Measurements from ENCODE around the gene HCN1.
"Not testable (repeated sequence)": the region's sequence is repeated elsewhere in the genome, so short reads cannot be mapped to it uniquely, and the experiment has no call there.

The HCN1 gene

DNA sequence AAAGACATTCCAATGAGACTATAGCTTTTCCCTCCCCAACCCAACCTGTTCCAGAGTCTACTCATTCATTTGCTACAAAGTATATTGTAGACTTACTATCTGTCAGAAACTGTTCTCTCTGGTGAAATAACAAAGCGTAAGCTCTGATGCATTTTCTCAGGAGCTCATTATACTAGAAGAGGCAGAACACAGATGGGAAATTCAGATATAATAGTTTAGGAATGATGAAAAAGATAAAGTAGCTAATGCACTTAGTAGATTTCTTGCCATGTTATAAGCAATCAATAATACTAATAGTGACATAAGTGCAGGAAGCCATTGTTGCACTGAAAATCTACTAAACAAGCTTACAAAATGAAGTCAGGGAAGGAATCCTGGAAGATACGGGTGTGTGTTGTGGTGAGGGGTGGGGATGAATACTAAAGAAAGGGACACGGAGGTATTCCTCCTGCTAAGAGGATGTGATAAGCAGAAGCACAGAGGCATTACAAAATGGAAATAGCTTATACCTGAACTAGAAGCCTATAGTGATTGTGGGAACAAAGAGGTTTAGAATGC, 78.2 kb downstream of the HCN1 start:
- DNase-seq (ENCODE audit: low spot score) = no peak

DNA sequence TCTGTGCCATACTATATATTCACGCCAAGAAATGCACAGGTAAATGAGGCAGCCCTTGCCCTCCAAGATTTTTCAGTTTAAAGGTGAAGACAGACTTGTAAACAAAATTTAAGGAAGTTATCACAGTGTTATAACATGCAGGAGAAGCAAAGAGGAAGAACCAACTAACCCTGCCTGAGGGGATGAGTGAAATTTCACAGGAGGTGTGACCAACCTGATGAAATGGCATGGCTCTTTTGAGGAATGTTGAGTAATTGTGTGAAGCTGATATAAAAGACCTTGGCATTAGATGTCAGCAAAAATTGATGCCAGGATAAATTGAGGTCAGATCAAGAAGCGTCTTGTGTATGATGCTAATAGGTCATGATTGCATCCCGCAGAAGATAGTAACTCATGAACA, 86.5 kb downstream of the HCN1 start:
- no peak for DNase-seq (ENCODE audit: low spot score)

DNA sequence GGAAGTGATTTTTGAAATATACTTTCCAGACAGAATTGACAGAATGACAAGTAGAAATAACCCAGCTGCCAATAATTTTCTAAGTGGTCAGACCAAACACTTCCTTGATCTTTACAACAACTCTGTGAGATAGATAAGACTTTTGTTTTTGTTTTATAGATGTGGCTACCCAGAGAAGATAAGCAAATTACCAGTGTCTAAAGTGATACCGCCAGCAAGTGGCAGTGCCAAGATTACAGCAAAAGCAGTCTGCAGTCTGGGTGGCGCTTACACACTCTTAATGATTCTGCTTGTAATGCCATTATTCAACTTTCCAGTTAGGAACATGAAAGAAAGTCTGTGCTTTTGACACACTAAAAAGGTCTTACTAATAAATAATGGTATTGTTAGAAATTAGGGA, 92.1 kb downstream of the HCN1 start:
- no peak for DNase-seq (ENCODE audit: low spot score)

DNA sequence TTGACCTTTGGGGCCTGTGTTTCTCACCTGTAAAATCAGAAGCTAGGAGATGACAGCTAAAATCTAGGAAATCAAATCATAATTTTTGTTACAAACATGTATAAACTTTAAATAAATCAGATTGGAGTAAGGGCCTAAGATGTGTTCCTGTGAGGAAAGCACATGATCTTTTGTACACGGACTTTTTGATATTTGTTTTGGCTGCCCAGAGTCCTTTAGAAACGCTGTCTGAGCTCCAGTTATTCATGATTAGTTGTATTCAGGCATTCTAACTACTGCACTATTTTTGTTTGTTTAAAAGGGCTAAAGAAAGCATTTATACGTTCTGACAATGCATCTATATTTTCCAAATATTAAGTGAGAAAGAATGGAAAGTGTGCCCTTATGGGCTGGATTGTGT, 94.8 kb downstream of the HCN1 start:
- no peak for DNase-seq (ENCODE audit: low spot score)

DNA sequence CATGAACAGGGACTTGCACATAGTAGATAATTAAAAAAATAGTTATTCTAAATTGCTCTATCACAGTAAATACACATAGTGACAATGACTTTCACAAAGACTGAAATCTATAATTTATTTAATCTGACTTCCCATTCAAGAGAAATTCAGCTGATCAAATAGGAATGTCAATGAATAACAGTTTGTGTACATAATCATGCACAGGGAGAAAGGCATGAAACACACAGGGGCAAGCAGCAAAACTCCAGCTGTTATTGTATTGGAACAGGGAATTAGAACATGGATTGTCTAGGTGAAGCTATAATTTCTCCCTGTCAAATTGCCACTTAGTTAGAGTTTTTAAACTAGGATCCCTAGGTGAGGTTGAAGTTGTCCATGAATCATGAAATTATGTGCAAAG, 99.9 kb downstream of the HCN1 start:
- DNase-seq (ENCODE audit: low spot score) = no peak

DNA sequence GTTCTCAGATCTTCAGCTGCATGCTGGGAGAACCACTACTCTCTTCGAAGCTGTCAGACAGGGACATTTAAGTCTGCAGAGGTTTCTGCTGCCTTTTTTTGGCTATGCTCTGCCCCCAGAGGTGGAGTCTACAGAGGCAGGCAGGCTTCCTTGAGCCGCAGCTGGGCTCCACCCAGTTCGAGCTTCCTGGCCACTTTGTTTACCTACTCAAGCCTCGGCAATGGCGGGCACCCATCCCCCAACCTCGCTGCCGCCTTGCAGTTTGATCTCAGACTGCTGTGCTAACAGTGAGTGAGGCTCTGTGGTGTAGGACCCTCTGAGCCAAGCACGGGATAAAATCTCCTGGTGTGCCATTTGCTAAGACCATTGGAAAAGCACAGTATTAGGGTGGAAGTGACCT, 110.2 kb downstream of the HCN1 start:
- not testable (repeated sequence) for DNase-seq (ENCODE audit: low spot score)

DNA sequence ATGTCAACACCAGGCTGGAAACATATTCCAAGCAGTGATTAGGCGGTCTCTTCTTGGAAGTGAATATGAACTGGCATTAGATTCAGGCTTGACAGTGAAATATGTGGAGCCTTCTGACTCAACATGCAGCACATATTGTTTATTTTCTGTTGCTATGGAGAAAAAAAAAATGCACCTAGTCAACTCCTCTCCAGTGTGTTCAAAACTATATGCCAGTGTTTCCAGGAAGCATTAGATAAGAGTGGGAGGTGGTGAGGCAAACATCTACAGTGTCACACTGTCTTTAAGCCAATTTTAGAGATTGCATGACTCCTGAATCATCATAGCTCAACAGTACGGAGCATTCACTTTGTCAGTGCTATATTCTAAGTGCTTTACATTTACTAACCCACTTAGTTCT, 117.9 kb downstream of the HCN1 start:
- DNase-seq (ENCODE audit: low spot score) = no peak

DNA sequence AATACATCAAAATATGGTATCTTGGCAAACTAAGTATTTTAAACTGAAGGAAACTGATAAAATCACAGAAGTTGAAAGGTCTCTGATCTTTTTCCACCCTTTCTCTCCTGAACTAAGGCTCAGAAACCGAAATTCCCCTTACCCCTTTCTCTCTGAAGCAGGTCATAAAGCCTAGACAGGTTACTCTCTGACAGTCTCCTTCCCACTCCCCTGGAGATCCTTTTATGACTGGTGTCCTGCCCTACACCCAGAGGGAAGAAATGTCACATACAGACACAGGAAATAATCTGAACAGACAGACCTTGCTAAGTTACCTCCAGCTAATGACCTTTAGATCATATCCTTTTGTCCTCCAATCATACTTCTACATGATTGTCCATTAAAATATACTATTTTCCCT, 127.4 kb downstream of the HCN1 start:
- DNase-seq (ENCODE audit: low spot score) = no peak

DNA sequence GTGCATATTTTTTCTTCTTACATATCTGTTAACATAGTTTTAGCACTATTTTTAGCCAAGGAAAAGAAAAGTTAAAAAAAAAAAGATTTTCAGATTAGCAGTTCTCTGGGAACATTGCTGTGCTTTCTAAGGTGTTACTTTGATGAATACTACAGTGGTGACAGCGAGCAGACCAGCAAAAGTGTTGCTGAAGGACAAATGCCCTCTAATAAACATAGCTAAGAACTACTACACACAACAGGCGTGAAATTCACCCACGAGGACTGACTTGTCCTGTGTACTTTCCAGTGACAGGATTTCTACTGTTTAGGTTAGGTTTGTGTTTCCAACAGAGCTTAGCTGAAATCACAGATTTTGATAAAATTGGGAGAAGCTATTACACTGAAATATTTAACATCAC, 153.8 kb downstream of the HCN1 start:
- no peak for DNase-seq (ENCODE audit: low spot score)

DNA sequence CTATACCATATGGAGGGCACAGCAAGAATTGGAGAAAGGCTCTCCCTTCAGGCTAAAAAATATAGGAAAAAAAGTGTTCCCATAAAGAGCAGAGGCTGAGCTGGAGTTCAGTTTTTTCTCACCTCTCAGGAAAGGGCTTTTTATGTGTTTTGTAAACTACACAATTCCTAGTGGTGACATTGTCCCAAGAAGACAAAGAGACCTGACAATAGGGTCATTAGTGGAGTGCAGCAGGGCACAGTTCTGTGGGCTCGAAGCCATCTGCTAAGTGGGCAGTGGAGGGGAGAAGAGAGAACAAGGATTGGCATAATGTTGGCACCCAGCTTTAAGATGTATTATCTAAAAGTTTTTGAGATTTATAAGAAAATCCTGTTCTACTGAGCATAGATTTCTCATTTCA, 162.5 kb downstream of the HCN1 start:
- no peak for DNase-seq (ENCODE audit: low spot score)

DNA sequence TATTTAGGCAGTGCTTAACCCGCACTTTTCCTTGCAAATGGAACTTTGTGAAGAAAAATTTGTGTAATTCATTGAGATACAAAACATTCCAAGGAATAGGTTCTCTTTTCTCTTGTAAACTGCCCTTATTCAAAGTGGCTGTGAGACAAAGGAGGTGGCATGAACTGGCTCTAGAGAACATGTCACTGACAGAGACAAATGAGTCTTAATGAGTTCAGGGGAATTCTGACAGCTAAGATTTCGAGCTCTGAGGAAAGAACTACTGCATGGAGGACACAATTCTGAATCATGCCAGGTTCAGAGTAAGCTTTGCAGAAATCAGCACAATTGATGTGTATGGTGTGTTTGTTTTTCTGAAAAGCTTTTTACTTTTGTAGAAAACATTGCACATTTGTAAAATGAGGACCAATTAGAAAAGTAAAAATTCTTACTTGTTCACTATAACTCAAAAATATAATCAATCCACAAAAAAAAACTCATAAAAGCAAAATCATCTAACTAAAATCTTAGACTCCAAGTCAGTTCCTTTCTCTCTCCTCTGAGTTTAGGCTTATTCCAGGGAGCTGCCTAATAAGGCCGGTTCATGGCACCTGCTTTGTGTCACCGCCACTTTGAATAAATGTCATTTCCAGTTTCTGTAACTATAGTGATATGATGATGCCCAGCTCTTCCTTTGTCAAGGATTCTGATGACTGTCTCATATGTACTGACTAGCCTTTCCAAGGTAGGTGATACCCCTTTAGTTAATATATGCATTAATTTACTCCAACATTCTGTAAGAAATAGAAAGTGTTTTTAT, 163.2 kb downstream of the HCN1 start:
- no peak for DNase-seq (ENCODE audit: low spot score)

DNA sequence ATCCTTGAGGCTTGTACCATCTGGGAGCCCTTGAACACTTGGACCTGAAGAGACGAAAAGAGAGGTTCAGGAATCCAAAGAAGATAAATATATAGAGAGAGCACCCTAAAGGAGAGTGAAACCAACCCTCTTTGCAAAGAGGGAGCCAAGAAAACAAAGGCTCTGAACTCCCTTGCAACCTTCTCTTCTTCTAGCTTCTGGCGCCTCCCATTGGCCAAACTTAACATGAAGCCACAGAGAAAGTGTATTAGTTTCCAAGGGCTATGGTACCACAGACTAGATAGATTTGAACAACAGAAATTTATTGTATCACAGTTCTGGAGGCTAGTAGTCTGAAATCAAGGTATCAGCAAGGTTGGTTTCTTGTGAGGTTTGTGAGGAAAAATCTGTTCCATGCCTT, 175.1 kb downstream of the HCN1 start:
- DNase-seq (ENCODE audit: low spot score) = peak; percentile 40

DNA sequence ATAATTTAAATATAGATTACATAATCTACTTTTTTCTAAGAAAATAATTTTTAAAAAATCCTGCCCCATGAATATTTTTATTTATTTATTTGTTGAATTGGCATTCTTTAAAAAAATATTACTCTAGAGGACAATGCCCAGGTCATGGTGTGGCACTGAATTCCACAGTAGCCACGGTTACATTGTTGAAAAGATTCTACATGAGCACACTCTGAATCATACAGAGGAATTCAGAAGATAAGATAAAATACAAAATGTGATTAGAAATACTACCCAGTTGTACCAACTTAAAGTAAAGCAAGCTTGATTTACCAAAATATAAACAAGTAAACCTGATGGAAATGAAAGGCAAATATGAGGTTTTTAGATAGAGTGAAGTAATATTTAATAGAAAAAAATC, 183.7 kb downstream of the HCN1 start:
- DNase-seq (ENCODE audit: low spot score) = no peak

DNA sequence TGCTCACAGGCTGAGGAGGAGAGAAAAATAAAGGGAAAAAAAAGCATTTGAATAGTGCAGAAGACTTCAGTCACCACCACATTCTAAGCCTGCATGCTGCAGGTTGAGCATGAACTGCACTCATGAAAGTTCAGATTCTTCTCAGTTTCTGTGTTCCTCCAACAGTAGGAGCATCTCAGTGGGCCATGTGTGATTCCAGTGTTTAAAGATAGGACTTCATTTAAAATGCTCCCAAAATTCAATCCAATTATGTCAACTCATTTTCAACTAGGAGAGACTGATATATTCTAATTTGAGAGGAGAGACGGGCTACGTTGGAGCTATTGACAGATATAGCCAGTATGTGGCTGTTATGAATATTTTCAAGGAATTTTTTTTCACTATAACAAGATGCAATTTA, 186.8 kb downstream of the HCN1 start:
- DNase-seq (ENCODE audit: low spot score) = no peak

DNA sequence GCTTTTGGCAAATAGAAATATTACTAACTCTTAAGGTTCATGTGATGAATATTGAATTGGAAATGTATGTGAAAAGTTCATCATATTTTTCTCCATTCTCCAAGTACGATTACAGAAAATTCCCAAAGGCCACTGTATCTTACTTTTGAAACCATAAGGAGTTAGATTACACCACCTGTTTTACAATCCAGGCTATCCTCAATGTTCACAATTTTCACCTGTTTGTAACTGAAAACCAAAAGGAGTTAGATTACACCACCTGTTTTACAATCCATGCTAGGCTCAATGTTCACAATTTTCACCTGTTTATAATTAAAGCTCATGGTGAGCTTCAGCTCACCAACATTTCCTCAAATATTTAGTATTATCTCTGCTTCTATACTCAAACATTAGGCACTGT, 188.0 kb downstream of the HCN1 start:
- no peak for DNase-seq (ENCODE audit: low spot score)

DNA sequence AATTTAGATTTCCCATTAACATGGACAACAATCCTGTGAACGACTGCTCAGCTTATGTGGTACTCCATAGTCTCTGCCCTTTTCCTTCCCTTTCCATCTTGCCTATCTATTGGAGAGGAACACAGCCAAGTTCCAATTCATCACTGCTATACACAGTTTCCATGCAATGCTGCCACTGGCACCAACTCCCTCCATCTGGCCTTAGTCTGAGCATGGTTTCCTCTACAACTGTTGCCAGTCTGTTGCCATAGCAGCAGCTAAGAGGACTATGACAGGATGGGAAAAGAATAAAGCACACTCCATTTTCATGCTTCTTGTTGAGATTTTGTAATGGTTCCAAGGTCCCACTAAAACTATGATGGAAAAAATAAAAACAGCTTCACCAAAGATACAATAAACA, 189.0 kb downstream of the HCN1 start:
- DNase-seq (ENCODE audit: low spot score) = peak; percentile 56

DNA sequence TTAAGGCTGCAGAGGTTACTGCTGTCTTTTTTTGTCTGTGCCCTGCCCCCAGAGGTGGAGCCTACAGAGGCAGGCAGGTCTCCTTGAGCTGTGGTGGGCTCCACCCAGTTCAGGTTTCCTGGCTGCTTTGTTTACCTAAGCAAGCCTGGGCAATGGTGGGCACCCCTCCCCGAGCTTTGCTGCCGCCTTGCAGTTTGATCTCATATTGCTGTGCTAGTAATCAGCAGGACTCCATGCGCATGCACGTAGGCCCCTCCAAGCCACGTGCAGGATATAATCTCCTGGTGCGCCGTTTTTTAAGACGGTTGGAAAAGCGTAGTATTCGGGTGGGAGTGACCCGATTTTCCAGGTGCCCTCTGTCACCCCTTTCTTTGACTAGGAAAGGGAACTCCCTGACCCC, 197.2 kb downstream of the HCN1 start:
- DNase-seq (ENCODE audit: low spot score) = not testable (repeated sequence)

DNA sequence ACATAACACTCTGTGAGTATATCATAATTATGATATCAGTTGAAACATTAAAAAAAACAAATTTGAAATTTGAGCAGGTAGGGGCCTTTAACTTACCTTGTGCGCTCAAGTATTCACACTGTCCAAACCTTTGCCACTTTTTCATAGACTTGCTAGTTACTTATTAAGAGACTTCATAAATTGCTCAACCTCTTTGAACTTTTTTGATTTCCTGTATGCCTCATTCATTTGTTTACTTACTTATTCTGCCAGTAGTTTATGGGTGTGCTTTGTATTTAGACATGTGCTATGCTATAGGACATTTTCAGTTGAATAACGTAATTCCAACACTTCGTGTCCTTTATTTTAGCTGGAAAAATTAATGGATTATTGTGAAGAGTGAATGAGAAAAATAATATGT, 204.8 kb downstream of the HCN1 start:
- no peak for DNase-seq (ENCODE audit: low spot score)

DNA sequence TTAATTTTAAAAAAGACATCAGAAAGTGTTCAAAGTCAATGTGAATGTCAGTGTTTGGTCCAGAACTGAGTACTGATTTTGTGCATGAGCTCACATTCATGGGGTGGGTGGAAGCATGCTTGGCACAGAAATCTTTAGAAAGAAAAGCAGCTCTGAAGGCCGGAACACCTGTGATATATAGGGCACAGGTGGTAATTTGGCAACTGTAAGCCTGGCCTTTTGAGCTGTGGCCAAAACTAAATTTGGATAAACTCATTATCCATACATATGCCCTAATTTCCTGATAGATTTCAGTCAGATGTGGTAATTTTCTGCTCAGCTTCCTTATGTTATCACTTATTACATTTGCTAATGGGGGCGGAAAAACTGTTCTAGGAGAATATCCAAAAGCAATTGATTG, 211.4 kb downstream of the HCN1 start:
- no peak for DNase-seq (ENCODE audit: low spot score)

DNA sequence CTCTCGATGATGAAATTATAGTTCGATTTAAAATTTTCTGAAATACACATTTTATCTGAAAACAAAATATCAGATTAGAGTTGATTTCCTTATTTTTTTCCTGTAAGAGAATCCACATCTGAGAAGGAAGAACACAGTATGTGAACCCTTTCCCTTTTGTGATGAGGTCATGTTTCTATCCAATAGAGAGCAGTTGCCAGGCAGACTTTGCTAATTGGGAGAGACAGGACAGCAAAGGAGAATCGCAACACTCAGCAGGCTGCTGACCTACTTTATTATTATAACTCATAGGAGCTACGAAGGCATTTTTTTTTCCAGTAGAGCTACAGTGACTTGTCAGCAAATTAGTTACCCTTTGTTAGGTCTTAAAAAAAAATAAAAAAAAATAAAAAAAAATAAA, 242.1 kb downstream of the HCN1 start:
- DNase-seq (ENCODE audit: low spot score) = peak; percentile 48

DNA sequence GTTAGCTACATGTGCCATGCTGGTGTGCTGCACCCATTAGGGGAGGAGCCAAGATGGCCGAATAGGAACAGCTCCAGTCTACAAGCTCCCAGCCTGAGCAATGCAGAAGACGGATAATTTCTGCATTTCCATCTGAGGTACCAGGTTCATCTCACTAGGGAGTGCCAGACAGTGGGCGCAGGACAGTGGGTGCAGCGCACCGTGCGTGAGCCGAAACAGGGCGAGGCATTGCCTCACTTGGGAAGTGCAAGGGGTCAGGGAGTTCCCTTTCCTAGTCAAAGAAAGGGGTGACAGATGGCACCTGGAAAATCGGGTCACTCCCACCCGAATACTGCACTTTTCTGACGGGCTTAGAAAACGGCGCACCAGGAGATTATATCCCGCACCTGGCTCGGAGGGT, 251.3 kb downstream of the HCN1 start:
- not testable (repeated sequence) for DNase-seq (ENCODE audit: low spot score)

DNA sequence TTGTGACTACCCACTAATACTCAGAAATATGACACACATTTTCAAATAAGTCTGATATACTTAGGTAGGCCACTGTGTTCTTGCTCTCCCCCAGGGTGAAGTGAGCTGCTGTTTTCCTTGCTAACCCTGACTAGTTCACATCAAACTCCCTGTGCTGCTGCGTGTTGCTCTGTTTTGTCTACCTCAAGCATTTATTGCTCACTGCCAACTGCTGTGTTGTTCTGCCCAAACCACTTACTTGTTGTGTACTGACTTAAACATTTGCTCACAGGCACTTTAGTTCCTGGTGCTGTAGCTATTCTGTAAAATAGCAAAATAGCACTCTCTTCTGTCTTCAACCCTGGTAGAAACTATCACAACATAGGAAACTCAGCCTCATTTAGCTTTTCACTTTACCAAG, 255.7 kb downstream of the HCN1 start:
- no peak for DNase-seq (ENCODE audit: low spot score)

DNA sequence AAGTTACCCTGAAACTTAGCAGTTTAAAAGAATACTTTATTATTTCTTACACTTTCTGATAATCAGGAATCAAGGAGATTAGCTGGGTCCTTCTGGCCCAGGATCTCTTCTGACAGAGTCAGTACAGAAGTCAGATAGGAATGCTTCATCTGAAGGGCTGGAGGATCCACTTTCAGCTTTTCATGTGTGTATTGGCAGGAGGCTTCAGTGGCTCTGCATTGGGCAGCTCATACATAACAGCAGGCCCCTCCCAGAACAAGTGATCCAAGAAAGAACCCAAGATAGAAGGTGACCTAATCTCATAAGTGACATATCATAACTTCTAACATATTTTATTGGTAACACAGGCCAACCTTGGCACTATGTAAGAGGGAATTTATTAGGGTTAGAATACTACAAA, 258.4 kb downstream of the HCN1 start:
- no peak for DNase-seq (ENCODE audit: low spot score)

Measured in pons (tissue), 1 donor.